Measurements from ENCODE around the gene EPB41L1. TPM values are rescaled to one million over a fixed set of nuclear protein-coding genes. Genes with fewer than 3 reads are reported as not detected.
"Not testable (repeated sequence)": the region's sequence is repeated elsewhere in the genome, so short reads cannot be mapped to it uniquely, and the experiment has no call there.

Gene EPB41L1
- polyA plus RNA-seq, 4 donors = 63.6 to 81.6 (median 71.9) TPM

- DNase-seq (ENCODE audit: low read depth in 4 of 4, low spot score in 2 of 4) = no peak
Measured at GRCh38 chr20:36122931-36123288, 31.6 kb upstream of the EPB41L1 start.

- no peak for DNase-seq (ENCODE audit: low read depth in 4 of 4, low spot score in 2 of 4)
Measured at GRCh38 chr20:36125097-36125496, 29.4 kb upstream of the EPB41L1 start.

- no peak for DNase-seq (ENCODE audit: low read depth in 4 of 4, low spot score in 2 of 4)
Measured at GRCh38 chr20:36126836-36127527, 27.6 kb upstream of the EPB41L1 start.

- DNase-seq (ENCODE audit: low read depth in 4 of 4, low spot score in 2 of 4) = no peak
Measured at GRCh38 chr20:36128463-36129159, 25.9 kb upstream of the EPB41L1 start.

GRCh38 chr20:36129160-36129543 lies 25.4 kb upstream of the EPB41L1 start:
- no peak for DNase-seq (ENCODE audit: low read depth in 4 of 4, low spot score in 2 of 4)

GRCh38 chr20:36130390-36130789 lies 24.1 kb upstream of the EPB41L1 start:
- DNase-seq (ENCODE audit: low read depth in 4 of 4, low spot score in 2 of 4) = no peak

GRCh38 chr20:36132802-36133211 lies 21.7 kb upstream of the EPB41L1 start:
- no peak for DNase-seq (ENCODE audit: low read depth in 4 of 4, low spot score in 2 of 4)

GRCh38 chr20:36133821-36134220 lies 20.7 kb upstream of the EPB41L1 start:
- DNase-seq (ENCODE audit: low read depth in 4 of 4, low spot score in 2 of 4) = no peak

- DNase-seq (ENCODE audit: low read depth in 4 of 4, low spot score in 2 of 4) = no peak
Measured at GRCh38 chr20:36135159-36135558, 19.4 kb upstream of the EPB41L1 start.

GRCh38 chr20:36135821-36136220 lies 18.7 kb upstream of the EPB41L1 start:
- DNase-seq (ENCODE audit: low read depth in 4 of 4, low spot score in 2 of 4) = no peak

GRCh38 chr20:36137313-36137712 lies 17.2 kb upstream of the EPB41L1 start:
- DNase-seq (ENCODE audit: low read depth in 4 of 4, low spot score in 2 of 4) = not testable (repeated sequence)

- no peak for DNase-seq (ENCODE audit: low read depth in 4 of 4, low spot score in 2 of 4)
Measured at GRCh38 chr20:36141310-36141709, 13.2 kb upstream of the EPB41L1 start.

- DNase-seq (ENCODE audit: low read depth in 4 of 4, low spot score in 2 of 4) = no peak
Measured at GRCh38 chr20:36144336-36144735, 10.2 kb upstream of the EPB41L1 start.

- no peak for DNase-seq (ENCODE audit: low read depth in 4 of 4, low spot score in 2 of 4)
Measured at GRCh38 chr20:36145877-36146707, 8.4 kb upstream of the EPB41L1 start.

GRCh38 chr20:36147690-36148089 lies 6.8 kb upstream of the EPB41L1 start:
- no peak for DNase-seq (ENCODE audit: low read depth in 4 of 4, low spot score in 2 of 4)

GRCh38 chr20:36148439-36148838 lies 6.1 kb upstream of the EPB41L1 start:
- DNase-seq (ENCODE audit: low read depth in 4 of 4, low spot score in 2 of 4) = no peak

GRCh38 chr20:36149012-36149411 lies 5.5 kb upstream of the EPB41L1 start:
- no peak for DNase-seq (ENCODE audit: low read depth in 4 of 4, low spot score in 2 of 4)

- no peak for DNase-seq (ENCODE audit: low read depth in 4 of 4, low spot score in 2 of 4)
Measured at GRCh38 chr20:36149469-36149868, 5.1 kb upstream of the EPB41L1 start.

- DNase-seq (ENCODE audit: low read depth in 4 of 4, low spot score in 2 of 4) = no peak
Measured at GRCh38 chr20:36150489-36150846, 4.1 kb upstream of the EPB41L1 start.

GRCh38 chr20:36150847-36151539 lies 3.5 kb upstream of the EPB41L1 start:
- DNase-seq (ENCODE audit: low read depth in 4 of 4, low spot score in 2 of 4) = no peak

GRCh38 chr20:36152261-36152660 lies 2.3 kb upstream of the EPB41L1 start:
- DNase-seq (ENCODE audit: low read depth in 4 of 4, low spot score in 2 of 4) = no peak

Data from left renal cortex interstitium (tissue), 4 donors.